ENCODE results near the gene HINT2.
A peak's percentile ranks its signal among the peaks of the same experiment; 100 is the strongest.

Gene HINT2

DNA sequence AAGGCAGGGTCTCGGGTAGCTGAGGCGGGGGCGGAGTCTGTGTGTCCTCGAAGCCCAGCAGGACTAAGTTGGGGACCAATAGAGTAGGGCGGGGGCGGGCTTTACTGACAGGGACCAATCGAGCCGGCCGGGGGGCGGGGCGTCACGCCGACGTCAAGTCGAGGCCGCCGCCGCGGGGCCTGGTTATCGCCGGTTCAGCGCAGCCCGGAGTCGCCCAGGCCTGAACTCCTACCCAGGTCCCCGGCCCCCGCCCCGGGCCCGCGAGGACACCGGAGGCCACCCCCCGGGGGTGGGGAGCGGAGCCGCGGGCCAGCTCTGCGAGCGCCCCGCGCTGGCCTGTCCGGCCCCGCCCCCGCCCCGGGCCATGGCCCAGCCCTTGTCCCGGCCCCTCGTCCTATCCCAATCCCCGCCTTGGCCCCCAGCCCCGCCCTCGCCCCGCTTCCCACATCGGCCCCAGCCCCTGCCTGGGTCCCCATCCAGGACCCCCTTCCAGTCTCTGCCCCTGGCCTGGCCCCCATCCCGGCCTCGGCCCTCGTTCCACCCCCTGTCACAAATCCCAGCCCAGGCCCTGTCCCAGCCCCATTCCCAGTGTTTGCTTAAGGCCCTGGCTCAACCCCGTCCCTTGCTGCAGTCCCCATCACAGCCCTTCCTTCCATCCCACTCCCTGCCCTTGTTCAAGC lies 14.4 kb upstream of the HINT2 start, which contains the start of gene TMEM8B:
TSS of gene TMEM8B (plus strand) at position 145 of the 680 bp plus-strand sequence. CDS start at position 365, 220 bp downstream.
- TF ChIP-seq, protein P1, sequence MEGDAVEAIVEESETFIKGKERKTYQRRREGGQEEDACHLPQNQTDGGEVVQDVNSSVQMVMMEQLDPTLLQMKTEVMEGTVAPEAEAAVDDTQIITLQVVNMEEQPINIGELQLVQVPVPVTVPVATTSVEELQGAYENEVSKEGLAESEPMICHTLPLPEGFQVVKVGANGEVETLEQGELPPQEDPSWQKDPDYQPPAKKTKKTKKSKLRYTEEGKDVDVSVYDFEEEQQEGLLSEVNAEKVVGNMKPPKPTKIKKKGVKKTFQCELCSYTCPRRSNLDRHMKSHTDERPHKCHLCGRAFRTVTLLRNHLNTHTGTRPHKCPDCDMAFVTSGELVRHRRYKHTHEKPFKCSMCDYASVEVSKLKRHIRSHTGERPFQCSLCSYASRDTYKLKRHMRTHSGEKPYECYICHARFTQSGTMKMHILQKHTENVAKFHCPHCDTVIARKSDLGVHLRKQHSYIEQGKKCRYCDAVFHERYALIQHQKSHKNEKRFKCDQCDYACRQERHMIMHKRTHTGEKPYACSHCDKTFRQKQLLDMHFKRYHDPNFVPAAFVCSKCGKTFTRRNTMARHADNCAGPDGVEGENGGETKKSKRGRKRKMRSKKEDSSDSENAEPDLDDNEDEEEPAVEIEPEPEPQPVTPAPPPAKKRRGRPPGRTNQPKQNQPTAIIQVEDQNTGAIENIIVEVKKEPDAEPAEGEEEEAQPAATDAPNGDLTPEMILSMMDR (IDR thresholded peaks at IDR 0.05), result no peak
- Histone ChIP-seq H3K4me3 (ENCODE audit: low read depth, low read length) (peak within 1 kb of the TSS; percentile 77), H3K36me3 (ENCODE audit: control insufficient read depth, insufficient read depth, low read length) (no peaks in the 10 kb centered on the region), H3K27me3 (ENCODE audit: control insufficient read depth, insufficient read depth, low read length) (no peaks in the 10 kb centered on the region), H3K79me2 (peaks cover 3% of the 10 kb centered on the region), H3K4me1 (peaks cover 8% of the 10 kb centered on the region), H3K9me3 (ENCODE audit: control insufficient read depth, low read length) (no peaks in the 10 kb centered on the region), H3K27ac (peak within 1 kb of the TSS; percentile 64), H3K4me2 (ENCODE audit: low read length) (peak within 1 kb of the TSS; percentile 100), H3K9ac (peak within 1 kb of the TSS; percentile 67), H2AFZ (peak within 1 kb of the TSS; percentile 83)

DNA sequence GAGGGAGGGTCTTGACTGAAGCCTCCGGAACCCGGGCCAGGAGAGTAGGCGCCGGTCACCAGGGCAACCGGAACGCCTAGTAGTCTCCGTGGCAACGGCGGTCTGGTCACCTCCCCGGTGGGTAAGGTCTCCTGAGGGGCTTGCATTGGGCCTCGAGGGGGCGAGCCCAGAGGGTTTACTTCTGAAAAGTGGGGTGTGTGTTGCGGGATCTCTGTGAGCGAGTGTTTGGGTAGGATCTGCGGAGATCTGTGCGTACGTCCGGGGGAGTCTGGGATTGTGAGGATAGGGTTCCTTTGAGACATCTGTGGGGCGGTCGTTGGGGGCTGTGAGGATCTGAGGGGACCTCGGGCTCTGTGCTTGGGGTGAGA lies 13.9 kb upstream of the HINT2 start, which contains the start of gene FAM221B:
TSS of gene FAM221B (minus strand) at position 17 of the 368 bp plus-strand sequence. CDS start 2,571 bp downstream, outside the sequence.
- Histone ChIP-seq H3K36me3 (ENCODE audit: control insufficient read depth, insufficient read depth, low read length) (no peaks in the 10 kb centered on the region), H2AFZ (peak within 1 kb of the TSS; percentile 83), H3K4me2 (ENCODE audit: low read length) (peak within 1 kb of the TSS; percentile 100), H3K79me2 (peaks cover 3% of the 10 kb centered on the region), H3K4me3 (ENCODE audit: low read depth, low read length) (peak within 1 kb of the TSS; percentile 77), H3K9me3 (ENCODE audit: control insufficient read depth, low read length) (no peaks in the 10 kb centered on the region), H3K9ac (peak within 1 kb of the TSS; percentile 67), H3K4me1 (peaks cover 8% of the 10 kb centered on the region), H3K27me3 (ENCODE audit: control insufficient read depth, insufficient read depth, low read length) (no peaks in the 10 kb centered on the region), H3K27ac (peak within 1 kb of the TSS; percentile 64)
- TF ChIP-seq, protein P1 (IDR thresholded peaks at IDR 0.05), result no peak

DNA sequence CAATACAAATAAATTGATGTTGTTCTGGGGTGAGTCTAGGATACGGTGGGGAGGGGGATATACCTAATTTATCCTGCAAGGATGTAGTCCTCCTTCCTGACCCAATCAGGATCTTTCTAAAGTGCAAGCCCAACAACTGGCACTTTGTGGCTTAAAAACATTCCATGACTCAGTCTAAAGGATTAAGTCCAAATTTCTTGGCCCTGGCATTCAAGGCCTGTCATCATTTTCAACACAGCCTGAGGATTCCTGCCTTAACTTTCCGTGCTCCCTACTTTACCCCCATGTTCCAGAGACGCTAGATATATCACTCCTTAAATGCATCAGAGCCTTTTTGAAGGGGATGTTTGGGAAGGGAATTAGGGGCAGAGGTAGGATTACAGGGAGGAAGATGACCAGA lies 12.6 kb upstream of the HINT2 start:
- Histone ChIP-seq H3K9me3 (ENCODE audit: control insufficient read depth, low read length) (no peaks in the 10 kb centered on the region), H2AFZ (no peak overlapping the region), H3K4me3 (ENCODE audit: low read depth, low read length) (no peak overlapping the region), H3K27me3 (ENCODE audit: control insufficient read depth, insufficient read depth, low read length) (no peaks in the 10 kb centered on the region), H3K4me2 (ENCODE audit: low read length) (no peak overlapping the region), H3K9ac (no peak overlapping the region), H3K4me1 (peaks cover 2% of the 10 kb centered on the region), H3K36me3 (ENCODE audit: control insufficient read depth, insufficient read depth, low read length) (no peaks in the 10 kb centered on the region), H3K27ac (no peak overlapping the region), H3K79me2 (peaks cover 3% of the 10 kb centered on the region)
- TF ChIP-seq, protein P1 (IDR thresholded peaks at IDR 0.05), result no peak

- TF ChIP-seq, protein P1 (IDR thresholded peaks at IDR 0.05), result peak; percentile 53
- Histone ChIP-seq H3K36me3 (ENCODE audit: control insufficient read depth, insufficient read depth, low read length) (no peaks in the 10 kb centered on the region), H3K27me3 (ENCODE audit: control insufficient read depth, insufficient read depth, low read length) (no peaks in the 10 kb centered on the region), H3K79me2 (peaks cover 3% of the 10 kb centered on the region), H3K9ac (no peak overlapping the region), H3K27ac (no peak overlapping the region), H3K4me3 (ENCODE audit: low read depth, low read length) (no peak overlapping the region), H3K4me1 (peaks cover 2% of the 10 kb centered on the region), H2AFZ (peak overlapping the region; percentile 64), H3K4me2 (ENCODE audit: low read length) (no peak overlapping the region), H3K9me3 (ENCODE audit: control insufficient read depth, low read length) (no peaks in the 10 kb centered on the region)
Measured at GRCh38 chr9:35826071-35826701, 11.3 kb upstream of the HINT2 start.
